Astrocyte of the cerebellum (primary cell): ENCODE data around the gene LPCAT3.

Experiments
- DNase-seq: peaks from one replicate; pipeline ENCODE4 v3.0.0-alpha.2; 2011; ENCODE audit warnings: low read depth
- H3K4me3 ChIP-seq: 2 replicates; pipeline ENCODE4 v1.5.1; 2011; ENCODE audit warnings: mild to moderate bottlenecking, low read depth, low read length, moderate library complexity
- CTCF ChIP-seq: IDR thresholded peaks from 2 replicates; pipeline ENCODE4 v1.5.1; 2012; ENCODE audit warnings: low read length, low read depth, moderate library complexity, mild to moderate bottlenecking; ENCODE audit errors: missing control alignments
- in situ Hi-C: cut with HindIII; loops from 2 replicates; pipeline ENCODE4 v1.10.0; 2017; ENCODE audit warnings: low sequenced_read_pairs

Gene LPCAT3

GRCh38 chr12:6961695-6962284, 56.5 kb downstream of the LPCAT3 start:
- DNase-seq, result no peak

GRCh38 chr12:6961278-6961694, 57.0 kb downstream of the LPCAT3 start:
- DNase-seq, result no peak
- H3K4me3 ChIP-seq, result no peak overlapping the region
- in situ Hi-C loops, result no loop called here
- no peak for TF ChIP-seq CTCF

More at GRCh38 chr12:6961695-6962284, 56.5 kb downstream of the LPCAT3 start:
- TF ChIP-seq CTCF, result peak; percentile 73
- in situ Hi-C loops, result no loop called here
- no peak overlapping the region for H3K4me3 ChIP-seq

GRCh38 chr12:6960593-6961277, 57.5 kb downstream of the LPCAT3 start:
- peak; percentile 30 for TF ChIP-seq CTCF
- in situ Hi-C loops, result no loop called here
- no peak overlapping the region for H3K4me3 ChIP-seq
- no peak for DNase-seq

- in situ Hi-C loops, result no loop called here
- no peak overlapping the region for H3K4me3 ChIP-seq
Measured at GRCh38 chr12:6959805-6960592, 58.3 kb downstream of the LPCAT3 start.

GRCh38 chr12:6959058-6959804, 59.0 kb downstream of the LPCAT3 start:
- TF ChIP-seq CTCF, result no peak
- H3K4me3 ChIP-seq, result no peak overlapping the region
- in situ Hi-C loops, result no loop called here
- DNase-seq, result no peak

More at GRCh38 chr12:6959805-6960592, 58.3 kb downstream of the LPCAT3 start:
- DNase-seq, result no peak
- no peak for TF ChIP-seq CTCF

- DNase-seq, result no peak
- in situ Hi-C loops, result no loop called here
Measured at GRCh38 chr12:6958609-6959057, 59.6 kb downstream of the LPCAT3 start.

More at GRCh38 chr12:6958609-6959057, 59.6 kb downstream of the LPCAT3 start:
- TF ChIP-seq CTCF, result no peak
- no peak overlapping the region for H3K4me3 ChIP-seq
